HepG2 (cell line): ENCODE results near the gene LTA. TPM values are rescaled to one million over a fixed set of nuclear protein-coding genes. Genes with fewer than 3 reads are reported as not detected.

Experiments used
- CENPT ChIP-seq: sonication (generic); formaldehyde crosslinking; IDR thresholded peaks from 2 replicates; pipeline ENCODE4 v1.8.0; 2022; ENCODE audit warnings: low read depth, mild to moderate bottlenecking, moderate library complexity, missing genetic modification reagents
- FOXP4 ChIP-seq: sonication (generic); formaldehyde crosslinking; IDR thresholded peaks from 2 replicates; pipeline ENCODE4 v1.4.0; 2020; ENCODE audit warnings: missing genetic modification reagents
- HDAC1 ChIP-seq: sonication (generic); formaldehyde crosslinking; IDR thresholded peaks from 2 replicates; pipeline ENCODE4 v1.5.1; 2020; ENCODE audit warnings: mild to moderate bottlenecking, missing genetic modification reagents
- KLF6 ChIP-seq: IDR thresholded peaks from 2 replicates; pipeline ENCODE4 v1.8.0; 2016; ENCODE audit warnings: missing biosample characterization, missing genetic modification reagents
- LCORL ChIP-seq, 2 experiments: fragments of 450-650 bp in 1 of 2; sonication (generic) in 1 of 2; formaldehyde crosslinking in 1 of 2; IDR thresholded peaks; 2 replicates each; pipeline versions ENCODE4 v1.5.0 to v1.6.1; 2017 to 2020; ENCODE audit warnings: antibody characterized with exemption in 1 of 2, missing genetic modification reagents in 1 of 2
- MEIS2 ChIP-seq: sonication (generic); formaldehyde crosslinking; IDR thresholded peaks from 2 replicates; pipeline ENCODE4 v1.9.0; 2021; ENCODE audit warnings: mild to moderate bottlenecking, missing genetic modification reagents
- RAD21 ChIP-seq: fragments of 450-650 bp; formaldehyde crosslinking; IDR thresholded peaks from 2 replicates; pipeline ENCODE4 v1.5.0; 2020; ENCODE audit warnings: mild to moderate bottlenecking
- RBAK ChIP-seq: sonication (generic); formaldehyde crosslinking; IDR thresholded peaks from 2 replicates; pipeline ENCODE4 v1.5.1; 2020; ENCODE audit warnings: mild to moderate bottlenecking, missing genetic modification reagents
- SKIL ChIP-seq: sonication (generic); formaldehyde crosslinking; IDR thresholded peaks from 2 replicates; pipeline ENCODE4 v1.8.0; 2022; ENCODE audit warnings: missing genetic modification reagents, mild to moderate bottlenecking, moderate library complexity, borderline replicate concordance
- TRIM22 ChIP-seq: fragments of 450-650 bp; IDR thresholded peaks from 2 replicates; pipeline ENCODE4 v1.6.1; 2017
- ZBTB14 ChIP-seq: sonication (generic); formaldehyde crosslinking; IDR thresholded peaks from 2 replicates; pipeline ENCODE4 v1.4.0; 2020; ENCODE audit warnings: missing genetic modification reagents
- ZFP36 ChIP-seq: fragments of 150-350 bp; IDR thresholded peaks from 2 replicates; pipeline ENCODE4 v1.6.1; 2018; ENCODE audit warnings: borderline replicate concordance, low read length, low read depth; ENCODE audit not compliant: partially characterized antibody
- ZFYVE20 ChIP-seq: sonication (generic); formaldehyde crosslinking; IDR thresholded peaks from 2 replicates; pipeline ENCODE4 v1.8.0; 2023; ENCODE audit warnings: low read depth, mild to moderate bottlenecking, moderate library complexity, missing genetic modification reagents, borderline replicate concordance
- ZNF496 ChIP-seq: sonication (generic); formaldehyde crosslinking; IDR thresholded peaks from 2 replicates; pipeline ENCODE4 v1.8.1; 2023; ENCODE audit warnings: mild to moderate bottlenecking, moderate library complexity, missing genetic modification reagents; ENCODE audit not compliant: insufficient replicate concordance
- ZNF691 ChIP-seq: sonication (generic); formaldehyde crosslinking; IDR thresholded peaks from 2 replicates; pipeline ENCODE4 v1.4.0; 2020; ENCODE audit warnings: missing genetic modification reagents, low read depth, mild to moderate bottlenecking, borderline replicate concordance
- ZSCAN31 ChIP-seq: sonication (generic); formaldehyde crosslinking; IDR thresholded peaks from 2 replicates; pipeline ENCODE4 v1.5.0; 2020; ENCODE audit warnings: low read depth, mild to moderate bottlenecking, missing genetic modification reagents
- ZSCAN5A ChIP-seq: sonication (generic); formaldehyde crosslinking; IDR thresholded peaks from 2 replicates; pipeline ENCODE4 v1.8.0; 2022; ENCODE audit warnings: mild to moderate bottlenecking, missing genetic modification reagents, borderline replicate concordance
- polyA plus RNA-seq, 8 experiments: library from polyadenylated mRNA; depleted of rRNA in 3 of 8; stranded (reverse) in 7 of 8; unstranded in 1 of 8; fragments of >200 nt; fragmentation: Illumina TruSeq in 4 of 8; extraction: Trizol in 4 of 8; gene quantifications; 2 replicates each; pipeline versions ENCODE4 v1.2.1 to v1.2.3, GENCODE V29; 2011 to 2016; ENCODE audit warnings: low read depth in 4 of 8, missing spikeins in 1 of 8, mixed read lengths in 1 of 8; ENCODE audit not compliant: insufficient read depth in 1 of 8
- total RNA-seq, 5 experiments: library from RNA; depleted of rRNA; stranded (reverse); fragments of >200 nt; fragmentation: Illumina TruSeq; extraction: Trizol; gene quantifications; 2 replicates each; pipeline ENCODE4 v1.2.3, GENCODE V29; 2016; ENCODE audit warnings: low read depth in 1 of 5

LTA gene
- total and polyA plus RNA-seq, 2 of the 13 experiments (the other 11 are each of a cell fraction or from before 2014, with no cell fraction given) = 0.09 TPM; not detected in 1

- TF ChIP-seq CENPT (peak; percentile 53; the same call in 1 of the 2 replicates), RAD21 (CRISPR knock-in tag) (peak; percentile 90), LCORL (IDR thresholded peaks at IDR 0.05) (no peak), LCORL (CRISPR knock-in tag; IDR thresholded peaks at IDR 0.05) (peak; percentile 87), ZNF496 (CRISPR knock-in tag) (no peak), ZFP36 (no peak), ZBTB14 (CRISPR knock-in tag) (peak; percentile 59; the same call in 1 of the 2 replicates), TRIM22 (no peak), KLF6 (CRISPR knock-in tag) (no peak), ZNF691 (CRISPR knock-in tag) (0 out of 2 replicates have a peak, but pooled peaks have one; percentile 42), HDAC1 (CRISPR knock-in tag) (peak; percentile 62), FOXP4 (CRISPR knock-in tag) (peak; percentile 11; the same call in 1 of the 2 replicates), ZSCAN31 (CRISPR knock-in tag) (peak; percentile 58; the same call in 1 of the 2 replicates), ZFYVE20 (CRISPR knock-in tag) (no peak), MEIS2 (CRISPR knock-in tag) (peak; percentile 66; the same call in 1 of the 2 replicates), ZSCAN5A (CRISPR knock-in tag) (0 out of 2 replicates have a peak, but pooled peaks have one; percentile 60), SKIL (CRISPR knock-in tag) (0 out of 2 replicates have a peak, but pooled peaks have one; percentile 14), RBAK (CRISPR knock-in tag) (no peak; the same call in 1 of the 2 replicates)
These were observed 8.8 kb downstream of the LTA start (continued) for GRCh38 chr6:31580807-31581433.
